NCI-H2196 (cell line): ENCODE results near the gene TSPEAR.
"Not testable (repeated sequence)": the region's sequence is repeated elsewhere in the genome, so short reads cannot be mapped to it uniquely, and the experiment has no call there.

ENCODE experiments used
- DNase-seq: peaks from one replicate; lab custom pipeline; 2025; ENCODE audit not compliant: unreplicated experiment; lab: John Stamatoyannopoulos, UW

The TSPEAR gene

DNA sequence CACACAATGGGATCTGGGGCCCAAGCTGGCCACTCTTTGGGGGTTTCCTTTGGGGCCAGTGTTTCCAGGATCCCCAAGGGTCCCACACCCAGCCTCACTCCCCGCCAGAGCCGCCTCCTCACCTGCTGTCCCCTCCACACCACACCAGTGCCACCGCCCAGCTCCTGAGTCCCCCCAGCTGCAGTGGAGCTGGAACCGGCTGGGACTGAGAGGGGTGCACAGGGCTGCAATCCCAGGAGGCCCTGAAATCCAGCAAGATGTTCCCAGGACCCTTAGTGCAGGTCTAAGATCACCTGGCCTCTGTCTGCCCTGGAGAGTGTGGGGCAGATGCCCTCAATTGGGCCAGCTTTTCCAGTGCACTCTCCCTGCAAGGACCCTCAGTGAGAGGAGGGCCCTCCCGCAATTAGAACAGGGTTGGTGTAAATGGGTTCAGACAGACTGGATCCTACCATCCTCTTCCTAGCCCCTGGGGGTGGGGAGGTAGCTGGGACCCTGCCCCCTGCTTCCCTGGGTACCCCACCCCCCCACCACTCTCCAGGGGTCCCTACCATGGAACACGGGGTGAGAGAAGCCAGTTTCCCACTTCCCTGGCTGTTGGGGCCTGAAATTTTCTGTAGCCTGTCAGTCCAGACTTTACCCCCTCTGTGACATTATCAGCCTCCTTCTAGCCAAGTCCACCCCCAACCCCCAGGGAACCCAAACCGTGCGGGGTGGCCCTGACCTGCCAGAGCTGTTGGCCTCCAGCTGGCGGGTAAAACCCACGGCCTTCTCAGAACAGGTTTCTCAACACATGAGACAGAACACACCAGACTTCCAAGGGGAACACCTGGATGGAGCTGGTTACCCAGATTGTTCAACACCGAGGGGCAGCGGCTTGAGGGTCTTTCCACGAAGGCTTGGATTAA, 7.4 kb downstream of the TSPEAR start:
- DNase-seq, result no peak

DNA sequence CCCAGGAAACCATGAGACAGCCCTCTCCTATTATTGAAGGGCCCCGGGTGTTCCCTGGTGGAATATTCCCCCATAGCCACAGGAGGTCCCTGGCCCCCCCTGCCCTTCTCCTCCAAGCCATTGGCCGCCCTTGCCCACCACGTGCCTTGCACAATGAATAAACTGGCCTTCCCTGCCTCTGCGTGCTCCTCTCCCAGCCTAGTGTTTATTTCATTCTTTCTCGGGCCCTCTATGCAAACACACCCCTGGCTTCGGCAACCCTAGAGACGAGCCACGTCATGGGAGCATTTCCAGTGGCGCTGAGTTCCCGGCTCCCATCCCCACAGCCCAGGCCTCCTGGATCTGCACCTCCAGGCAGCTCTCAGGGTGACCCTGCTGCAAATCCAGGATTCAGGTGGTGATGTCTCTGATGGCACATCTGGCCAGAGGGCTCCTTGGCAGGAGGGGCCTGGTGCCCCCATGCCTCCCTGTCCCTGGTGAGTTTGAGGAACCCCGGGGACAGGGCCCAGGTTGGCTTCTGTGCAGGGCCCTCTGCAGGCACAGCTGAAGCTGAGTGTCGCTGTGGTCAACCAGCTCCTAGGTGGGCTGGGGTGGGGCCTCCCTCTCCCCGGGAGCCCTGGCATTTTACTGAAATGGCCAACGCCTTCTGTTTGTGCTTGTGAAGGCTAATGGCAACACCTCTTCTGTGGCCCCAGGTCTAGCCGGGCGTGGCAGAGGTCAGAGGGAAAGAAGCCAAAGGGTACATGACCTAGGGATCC, 8.2 kb downstream of the TSPEAR start:
- no peak for DNase-seq

DNA sequence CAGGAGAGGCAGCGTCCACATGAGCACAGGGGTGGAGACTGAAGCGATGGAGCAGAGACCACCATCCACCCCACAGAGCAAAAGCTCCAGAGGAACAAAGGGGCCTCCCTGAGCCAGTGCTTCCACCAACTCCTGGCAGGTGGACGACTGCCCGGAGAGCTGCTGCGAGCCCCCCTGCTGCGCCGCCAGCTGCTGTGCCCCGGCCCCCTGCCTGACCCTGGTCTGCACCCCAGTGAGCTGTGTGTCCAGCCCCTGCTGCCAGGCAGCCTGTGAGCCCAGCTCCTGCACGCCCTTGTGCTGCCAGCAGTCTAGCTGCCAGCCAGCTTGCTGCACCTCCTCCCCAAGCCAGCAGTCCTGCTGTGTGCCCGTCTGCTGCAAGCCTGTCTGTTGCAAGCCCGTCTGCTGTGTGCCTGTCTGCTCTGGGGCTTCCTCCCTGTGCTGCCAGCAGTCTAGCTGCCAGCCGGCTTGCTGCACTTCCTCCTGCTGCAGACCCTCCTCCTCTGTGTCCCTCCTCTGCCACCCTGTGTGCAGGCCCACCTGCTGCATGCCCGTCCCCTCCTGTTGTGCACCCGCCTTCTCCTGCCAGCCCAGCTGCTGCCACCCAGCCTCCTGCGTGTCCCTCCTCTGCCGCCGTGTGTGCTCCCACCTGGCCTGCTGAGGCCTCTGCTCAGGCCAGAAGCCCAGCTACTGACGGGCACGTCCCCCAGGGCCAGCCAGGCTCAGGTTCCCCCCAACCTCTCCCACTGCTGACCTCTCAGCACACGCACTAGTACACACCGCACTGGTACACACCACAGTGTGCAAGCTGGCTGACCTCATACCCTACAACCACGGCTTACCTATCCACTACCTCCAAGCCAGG, 9.0 kb downstream of the TSPEAR start:
- DNase-seq, result no peak

GRCh38 chr21:44701541-44701940, 9.8 kb downstream of the TSPEAR start:
- no peak for DNase-seq

DNA sequence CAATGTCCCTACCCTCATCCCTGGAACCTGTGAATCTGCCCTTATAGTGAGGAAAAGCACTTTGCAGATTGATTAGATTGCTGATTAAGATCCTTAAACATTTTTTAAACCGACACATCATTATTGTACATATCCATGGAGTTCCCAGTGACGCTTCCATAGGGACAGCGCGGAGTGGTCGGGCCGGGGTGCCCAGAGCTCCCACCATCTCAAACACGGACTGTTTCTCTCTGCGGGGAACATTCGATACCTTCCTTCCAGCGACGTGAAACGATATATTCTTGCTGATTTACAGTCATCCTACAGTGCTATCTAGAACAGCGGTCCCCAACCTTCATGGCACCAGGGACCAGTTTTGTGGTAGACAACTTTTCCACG, 10.4 kb downstream of the TSPEAR start:
- DNase-seq, result no peak

GRCh38 chr21:44700101-44701022, 11.0 kb downstream of the TSPEAR start:
- no peak for DNase-seq

GRCh38 chr21:44699502-44700001, 11.8 kb downstream of the TSPEAR start:
- DNase-seq, result no peak

DNA sequence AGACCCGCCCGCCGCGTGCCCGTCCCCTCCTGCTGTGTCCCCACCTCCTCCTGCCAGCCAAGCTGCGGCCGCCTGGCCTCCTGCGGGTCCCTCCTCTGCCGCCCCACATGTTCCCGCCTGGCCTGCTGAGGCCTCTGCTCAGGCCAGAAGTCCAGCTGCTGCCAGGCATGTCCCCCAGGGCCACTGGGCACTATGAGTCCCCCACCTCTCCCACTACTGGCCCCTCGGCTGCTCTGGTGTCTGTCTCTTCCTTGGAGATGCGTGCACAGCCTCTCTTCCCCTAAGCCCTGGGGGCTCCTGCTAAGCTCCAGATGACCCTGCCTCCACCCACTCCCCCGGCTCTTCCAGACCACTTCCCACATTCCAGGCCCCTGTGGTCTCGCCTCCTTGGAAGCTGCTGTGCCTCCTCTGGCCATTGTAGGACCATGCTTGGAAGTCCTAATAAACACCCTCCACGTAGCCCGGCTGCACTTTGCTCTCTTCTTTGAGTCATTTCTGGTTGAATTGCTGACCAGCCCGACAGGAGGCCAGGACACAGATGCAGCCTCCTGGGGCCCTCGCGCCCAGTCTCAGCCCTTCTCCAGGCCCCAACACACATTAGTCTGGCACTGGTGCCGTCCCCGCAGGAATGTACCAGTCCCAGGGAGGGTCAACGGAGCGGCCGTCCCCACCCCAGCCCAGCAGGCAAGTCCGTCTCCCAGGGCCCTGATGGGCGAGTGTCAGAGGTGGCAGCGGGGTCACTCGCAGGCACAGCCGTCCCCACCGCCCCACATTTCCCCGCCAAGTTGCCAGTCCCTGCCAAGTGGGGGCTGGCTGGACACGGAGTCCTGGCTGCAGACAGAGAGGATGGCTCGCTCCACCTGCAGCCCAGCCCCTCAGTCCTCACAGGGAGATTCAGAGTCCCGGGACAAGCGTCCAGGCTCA, 13.3 kb downstream of the TSPEAR start:
- DNase-seq, result no peak

GRCh38 chr21:44697172-44697810, 14.1 kb downstream of the TSPEAR start, which contains the start of gene KRTAP10-12:
Gene KRTAP10-12, plus strand, starts transcription at chr21:44697172. Its CDS starts 30 bp downstream, at chr21:44697202.
- not testable (repeated sequence) for DNase-seq

- DNase-seq, result no peak
Observed at GRCh38 chr21:44696572-44696971, 14.8 kb downstream of the TSPEAR start.

DNA sequence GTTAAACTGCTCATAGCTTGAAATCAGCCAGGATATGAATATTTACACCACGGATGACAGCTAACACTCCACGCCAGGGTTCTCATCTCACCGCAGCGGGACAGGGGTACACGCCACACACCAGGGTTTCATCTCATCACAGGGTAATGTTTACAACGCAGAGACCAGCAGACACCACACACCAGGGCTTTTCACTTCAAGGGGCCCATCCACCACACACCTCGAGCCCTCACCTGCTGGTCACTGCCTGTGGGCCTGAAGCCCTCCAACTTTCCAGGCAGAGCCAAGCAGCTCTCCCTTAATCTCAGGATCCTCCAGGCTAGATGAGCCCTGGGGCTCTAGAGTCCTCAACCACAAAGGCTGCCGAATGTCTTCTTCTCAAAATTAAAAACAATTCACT, 15.7 kb downstream of the TSPEAR start:
- DNase-seq, result no peak

GRCh38 chr21:44695184-44695583, 16.2 kb downstream of the TSPEAR start:
- no peak for DNase-seq

GRCh38 chr21:44694776-44695175, 16.6 kb downstream of the TSPEAR start:
- DNase-seq, result no peak

DNA sequence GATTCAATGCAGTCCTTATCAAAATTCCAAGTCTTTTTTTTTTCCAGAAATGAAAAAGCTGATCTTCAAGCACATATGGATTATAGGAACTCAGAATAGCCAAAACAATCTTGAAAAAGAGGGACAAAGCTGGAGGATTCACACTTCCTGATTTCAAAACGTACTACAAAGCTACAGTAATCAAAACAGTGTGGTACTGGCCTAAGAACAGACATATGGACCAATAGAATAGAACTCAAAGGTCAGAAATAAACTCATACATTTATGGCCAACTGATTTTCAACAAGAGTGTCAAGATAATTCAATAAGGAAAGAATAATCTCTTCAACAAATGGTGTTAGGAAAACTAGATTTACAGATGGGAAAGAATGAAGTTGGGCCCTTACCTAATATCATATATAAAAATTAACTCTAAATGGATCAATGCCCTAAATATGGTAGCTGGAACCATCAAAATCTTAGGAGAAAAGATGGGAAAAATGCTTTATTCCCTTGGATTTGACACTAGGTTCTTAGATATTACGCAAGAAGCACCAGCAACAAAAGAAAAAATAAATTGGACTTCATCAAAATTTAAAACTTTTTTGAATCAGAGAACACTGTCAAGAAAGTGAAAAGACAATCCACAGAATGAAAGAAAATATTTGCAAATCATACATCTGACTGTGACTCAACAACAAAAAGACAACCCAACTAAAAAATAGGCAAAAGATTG, 18.4 kb downstream of the TSPEAR start:
- DNase-seq, result no peak

DNA sequence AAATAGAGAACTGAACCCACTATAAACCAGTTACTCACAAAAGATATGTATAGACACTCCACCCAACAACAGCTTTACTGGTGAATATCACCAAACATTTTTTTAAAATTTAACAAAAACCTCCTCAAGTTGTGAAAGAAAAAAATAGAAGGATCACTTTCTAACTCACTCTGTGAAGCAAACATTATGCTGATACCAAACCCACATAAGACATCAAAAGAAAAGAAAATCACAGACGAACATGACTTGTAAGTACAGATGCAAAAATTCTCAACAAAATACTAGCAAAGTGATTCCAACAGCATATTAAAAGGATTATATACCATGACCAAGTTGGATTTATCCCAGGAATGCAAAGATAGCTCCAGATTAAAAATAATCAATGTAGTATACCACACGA, 19.7 kb downstream of the TSPEAR start:
- no peak for DNase-seq

DNA sequence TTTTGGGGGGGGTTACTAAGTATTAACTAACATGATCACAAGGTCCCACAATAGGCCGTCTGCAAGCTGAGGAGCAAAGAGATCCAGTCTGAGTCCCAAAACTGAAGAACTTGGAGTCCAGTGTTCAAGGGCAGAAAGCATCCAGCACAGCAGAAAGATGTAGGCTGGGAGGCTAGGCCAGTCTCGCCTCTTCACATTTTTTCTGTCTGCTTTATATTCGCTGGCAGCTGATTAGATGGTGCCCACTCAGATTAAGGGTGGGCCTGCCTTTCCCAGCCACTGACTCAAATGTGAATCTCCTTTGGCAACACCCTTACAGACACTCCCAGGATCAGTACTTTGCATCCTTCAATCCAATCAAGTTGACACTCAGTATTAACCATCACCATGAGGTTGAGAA, 21.6 kb downstream of the TSPEAR start:
- DNase-seq, result not testable (repeated sequence)

DNA sequence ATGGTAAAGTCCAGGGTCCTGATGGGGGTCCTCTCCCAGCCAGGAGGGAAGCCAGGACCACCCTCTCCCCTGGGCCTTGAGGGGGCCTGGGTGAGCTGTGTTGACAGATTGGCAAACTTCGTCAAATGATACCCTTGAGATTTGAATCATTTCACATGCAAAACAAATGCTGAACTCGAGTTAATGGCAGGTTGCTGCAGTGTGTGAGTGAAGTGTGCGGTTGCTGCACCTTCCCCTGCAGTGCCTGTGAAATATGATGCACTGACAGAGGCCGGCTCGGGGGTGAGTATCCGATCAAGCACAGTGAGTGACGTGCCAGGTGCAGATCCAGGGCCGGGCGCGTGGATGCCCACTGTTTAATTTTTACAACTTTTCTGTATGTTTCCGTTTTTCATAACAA, 23.7 kb downstream of the TSPEAR start:
- no peak for DNase-seq
